ENCODE data around the gene NRP2.

Gene NRP2

GRCh38 chr2:205776720-205777119 is 94.4 kb downstream of the NRP2 start:
- H3K27me3 ChIP-seq (ENCODE audit: insufficient read depth, low read length): no peaks in the 10 kb centered on the region
- no peak overlapping the region for H3K27ac ChIP-seq (ENCODE audit: low read depth, low read length)
- no peaks in the 10 kb centered on the region for H3K4me1 ChIP-seq (ENCODE audit: insufficient read depth, low read length)
- no peak overlapping the region for H3K4me3 ChIP-seq (ENCODE audit: low read length)
- no peak overlapping the region for H3K9ac ChIP-seq (ENCODE audit: low read depth, low read length)
- 98% methylated on average over 5 of the region's 5 CpGs for WGBS
- H3K9me3 ChIP-seq (ENCODE audit: insufficient read depth, low read depth, low read length): no peaks in the 10 kb centered on the region
- no peaks in the 10 kb centered on the region for H3K36me3 ChIP-seq (ENCODE audit: insufficient read depth, low read length)

GRCh38 chr2:205778356-205778755 is 96.1 kb downstream of the NRP2 start:
- no peak overlapping the region for H3K27ac ChIP-seq (ENCODE audit: low read depth, low read length)

DNA sequence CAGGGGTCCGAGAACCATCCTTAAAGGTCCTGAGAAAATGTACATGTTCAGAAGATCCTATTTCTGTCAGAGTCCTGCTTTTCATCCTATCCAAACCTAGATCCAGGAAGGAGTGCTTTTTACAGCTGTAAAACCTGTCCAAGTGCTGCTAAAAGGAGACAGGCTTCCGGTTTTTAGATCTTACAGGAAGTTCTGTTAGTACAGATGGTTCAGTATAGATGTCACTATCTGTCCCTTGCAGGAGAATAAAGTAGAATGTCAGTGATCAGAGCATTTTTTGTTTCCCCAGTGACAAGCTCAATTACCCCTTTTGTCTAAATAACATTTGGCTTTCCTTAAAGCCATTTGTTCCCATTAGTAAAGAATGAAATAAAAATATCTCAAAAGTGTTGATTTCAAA is 98.3 kb downstream of the NRP2 start:
- 92% methylated on average over 2 of the region's 2 CpGs for WGBS
- Histone ChIP-seq H3K9ac (ENCODE audit: low read depth, low read length) (no peak overlapping the region), H3K27me3 (ENCODE audit: insufficient read depth, low read length) (no peaks in the 10 kb centered on the region), H3K4me3 (ENCODE audit: low read length) (no peak overlapping the region), H3K4me1 (ENCODE audit: insufficient read depth, low read length) (no peaks in the 10 kb centered on the region), H3K36me3 (ENCODE audit: insufficient read depth, low read length) (no peaks in the 10 kb centered on the region), H3K9me3 (ENCODE audit: insufficient read depth, low read depth, low read length) (no peaks in the 10 kb centered on the region), H3K27ac (ENCODE audit: low read depth, low read length) (no peak overlapping the region)

More at GRCh38 chr2:205778356-205778755, 96.1 kb downstream of the NRP2 start:
- 91% methylated on average over 3 of the region's 3 CpGs for WGBS
- H3K4me3 ChIP-seq (ENCODE audit: low read length): no peak overlapping the region
- no peak overlapping the region for H3K9ac ChIP-seq (ENCODE audit: low read depth, low read length)
- no peaks in the 10 kb centered on the region for H3K27me3 ChIP-seq (ENCODE audit: insufficient read depth, low read length)
- no peaks in the 10 kb centered on the region for H3K36me3 ChIP-seq (ENCODE audit: insufficient read depth, low read length)
- no peaks in the 10 kb centered on the region for H3K4me1 ChIP-seq (ENCODE audit: insufficient read depth, low read length)
- H3K9me3 ChIP-seq (ENCODE audit: insufficient read depth, low read depth, low read length): no peaks in the 10 kb centered on the region

DNA sequence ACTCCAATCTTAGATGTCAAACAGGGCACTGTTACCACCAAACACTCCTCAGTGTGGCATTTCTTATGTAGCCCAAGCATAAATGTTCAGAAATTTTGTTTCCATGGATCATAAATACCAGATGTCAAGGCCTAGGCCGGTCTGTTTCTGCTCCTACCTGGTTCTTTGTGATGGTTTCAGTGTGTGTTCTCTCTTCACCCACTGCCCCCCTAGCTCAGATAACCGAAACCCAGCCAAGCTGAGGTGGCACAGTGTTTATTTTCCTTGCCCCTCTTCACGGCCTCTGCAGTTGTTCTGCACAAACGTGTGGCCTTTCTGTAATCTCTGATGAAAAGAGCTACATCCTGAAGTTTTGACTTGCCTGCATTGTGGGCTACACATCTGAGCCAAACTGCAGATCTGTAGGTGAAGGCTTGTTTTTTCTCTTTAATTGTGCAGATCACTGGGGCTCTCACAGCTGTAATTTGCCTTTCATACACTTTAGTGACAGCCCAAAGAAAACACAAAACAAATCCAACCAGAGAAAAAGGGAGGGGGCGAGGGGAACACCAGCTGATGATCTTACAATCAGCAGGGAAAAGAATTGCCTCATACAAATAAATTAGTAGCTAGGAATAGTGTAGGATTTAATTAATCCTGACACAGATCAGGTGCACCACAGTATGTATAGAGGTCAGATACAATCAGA is 99.1 kb downstream of the NRP2 start:
- 80% methylated on average over 5 of the region's 5 CpGs for WGBS
- no peaks in the 10 kb centered on the region for H3K27me3 ChIP-seq (ENCODE audit: insufficient read depth, low read length)
- no peak overlapping the region for H3K9ac ChIP-seq (ENCODE audit: low read depth, low read length)
- H3K27ac ChIP-seq (ENCODE audit: low read depth, low read length): no peak overlapping the region
- no peaks in the 10 kb centered on the region for H3K4me1 ChIP-seq (ENCODE audit: insufficient read depth, low read length)
- no peaks in the 10 kb centered on the region for H3K36me3 ChIP-seq (ENCODE audit: insufficient read depth, low read length)
- no peaks in the 10 kb centered on the region for H3K9me3 ChIP-seq (ENCODE audit: insufficient read depth, low read depth, low read length)
- H3K4me3 ChIP-seq (ENCODE audit: low read length): no peak overlapping the region

DNA sequence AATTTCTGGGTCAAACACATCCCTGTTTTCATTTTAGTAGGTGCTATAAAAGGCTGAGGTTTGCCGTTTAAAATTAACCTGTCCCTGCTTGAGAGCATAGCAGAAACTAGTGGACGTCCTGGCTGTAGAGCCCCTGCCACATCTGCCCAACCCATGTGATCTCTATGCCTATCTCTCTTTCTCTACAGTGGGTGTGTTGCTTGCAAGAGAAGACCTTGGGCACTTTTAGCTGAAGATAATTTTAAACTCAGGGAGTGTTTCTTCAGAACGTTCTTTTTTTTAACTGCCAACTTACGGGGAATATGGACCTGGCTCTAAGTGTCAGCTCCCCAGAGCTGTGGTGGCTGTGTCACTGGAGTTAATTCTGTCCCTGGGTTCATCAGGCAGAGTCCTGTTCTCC is 100.6 kb downstream of the NRP2 start:
- Histone ChIP-seq H3K27me3 (ENCODE audit: insufficient read depth, low read length) (no peaks in the 10 kb centered on the region), H3K27ac (ENCODE audit: low read depth, low read length) (no peak overlapping the region), H3K36me3 (ENCODE audit: insufficient read depth, low read length) (no peaks in the 10 kb centered on the region), H3K4me3 (ENCODE audit: low read length) (no peak overlapping the region), H3K9me3 (ENCODE audit: insufficient read depth, low read depth, low read length) (no peaks in the 10 kb centered on the region), H3K9ac (ENCODE audit: low read depth, low read length) (no peak overlapping the region), H3K4me1 (ENCODE audit: insufficient read depth, low read length) (no peaks in the 10 kb centered on the region)
- WGBS: 93% methylated on average over 4 of the region's 4 CpGs

- Histone ChIP-seq H3K4me3 (ENCODE audit: low read length) (no peak overlapping the region), H3K4me1 (ENCODE audit: insufficient read depth, low read length) (no peaks in the 10 kb centered on the region), H3K9ac (ENCODE audit: low read depth, low read length) (no peak overlapping the region), H3K9me3 (ENCODE audit: insufficient read depth, low read depth, low read length) (no peaks in the 10 kb centered on the region), H3K27me3 (ENCODE audit: insufficient read depth, low read length) (no peaks in the 10 kb centered on the region), H3K36me3 (ENCODE audit: insufficient read depth, low read length) (no peaks in the 10 kb centered on the region), H3K27ac (ENCODE audit: low read depth, low read length) (no peak overlapping the region)
- 93% methylated on average over 5 of the region's 5 CpGs for WGBS
These were observed 101.7 kb downstream of the NRP2 start for GRCh38 chr2:205783872-205784499.

GRCh38 chr2:205785507-205786260 is 103.4 kb downstream of the NRP2 start:
- no peaks in the 10 kb centered on the region for H3K4me1 ChIP-seq (ENCODE audit: insufficient read depth, low read length)
- H3K27ac ChIP-seq (ENCODE audit: low read depth, low read length): no peak overlapping the region
- 94% methylated on average over 6 of the region's 7 CpGs for WGBS
- H3K36me3 ChIP-seq (ENCODE audit: insufficient read depth, low read length): no peaks in the 10 kb centered on the region; the same call in 1 of the 2 replicates
- H3K27me3 ChIP-seq (ENCODE audit: insufficient read depth, low read length): no peaks in the 10 kb centered on the region
- no peak overlapping the region for H3K9ac ChIP-seq (ENCODE audit: low read depth, low read length)
- no peak overlapping the region for H3K4me3 ChIP-seq (ENCODE audit: low read length)
- no peaks in the 10 kb centered on the region for H3K9me3 ChIP-seq (ENCODE audit: insufficient read depth, low read depth, low read length)

- 92% methylated on average over 3 of the region's 4 CpGs for WGBS
- Histone ChIP-seq H3K27ac (ENCODE audit: low read depth, low read length) (no peak overlapping the region), H3K9ac (ENCODE audit: low read depth, low read length) (no peak overlapping the region), H3K4me1 (ENCODE audit: insufficient read depth, low read length) (no peaks in the 10 kb centered on the region), H3K4me3 (ENCODE audit: low read length) (no peak overlapping the region), H3K27me3 (ENCODE audit: insufficient read depth, low read length) (no peaks in the 10 kb centered on the region), H3K36me3 (ENCODE audit: insufficient read depth, low read length) (no peaks in the 10 kb centered on the region; the same call in 1 of the 2 replicates), H3K9me3 (ENCODE audit: insufficient read depth, low read depth, low read length) (no peaks in the 10 kb centered on the region)
These were observed 104.7 kb downstream of the NRP2 start for GRCh38 chr2:205786976-205787375.

DNA sequence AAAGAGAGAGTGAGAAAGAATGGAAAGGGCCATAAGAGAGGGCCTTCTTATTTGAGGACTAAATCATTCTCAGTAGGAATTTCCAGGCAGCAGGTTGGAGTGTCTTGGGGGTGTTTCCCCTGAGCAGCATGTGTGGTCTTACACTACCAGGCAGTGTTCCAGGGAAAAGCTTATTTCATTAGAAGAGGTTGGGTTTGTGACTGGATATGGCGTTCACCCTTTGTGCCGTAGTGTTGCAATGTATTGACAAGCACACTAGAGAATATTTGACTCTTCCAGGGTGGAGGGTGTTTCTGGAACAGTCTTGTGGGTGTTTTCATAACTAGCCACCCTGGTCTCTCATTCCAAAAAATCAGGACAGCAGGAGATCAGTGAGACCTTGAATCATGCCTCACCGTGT is 105.5 kb downstream of the NRP2 start:
- Histone ChIP-seq H3K9me3 (ENCODE audit: insufficient read depth, low read depth, low read length) (no peaks in the 10 kb centered on the region), H3K27ac (ENCODE audit: low read depth, low read length) (no peak overlapping the region), H3K9ac (ENCODE audit: low read depth, low read length) (no peak overlapping the region), H3K27me3 (ENCODE audit: insufficient read depth, low read length) (no peaks in the 10 kb centered on the region), H3K36me3 (ENCODE audit: insufficient read depth, low read length) (no peaks in the 10 kb centered on the region; the same call in 1 of the 2 replicates), H3K4me3 (ENCODE audit: low read length) (no peak overlapping the region), H3K4me1 (ENCODE audit: insufficient read depth, low read length) (no peaks in the 10 kb centered on the region)
- 94% methylated on average over 3 of the region's 3 CpGs for WGBS

GRCh38 chr2:205789906-205790305 is 107.6 kb downstream of the NRP2 start:
- Histone ChIP-seq H3K9ac (ENCODE audit: low read depth, low read length) (no peak overlapping the region), H3K4me3 (ENCODE audit: low read length) (no peak overlapping the region), H3K9me3 (ENCODE audit: insufficient read depth, low read depth, low read length) (no peaks in the 10 kb centered on the region), H3K4me1 (ENCODE audit: insufficient read depth, low read length) (no peaks in the 10 kb centered on the region), H3K27me3 (ENCODE audit: insufficient read depth, low read length) (no peaks in the 10 kb centered on the region), H3K27ac (ENCODE audit: low read depth, low read length) (no peak overlapping the region), H3K36me3 (ENCODE audit: insufficient read depth, low read length) (peaks cover 9% of the 10 kb centered on the region; the same call in 1 of the 2 replicates)
- 95% methylated on average over 1 of the region's 1 CpG for WGBS

DNA sequence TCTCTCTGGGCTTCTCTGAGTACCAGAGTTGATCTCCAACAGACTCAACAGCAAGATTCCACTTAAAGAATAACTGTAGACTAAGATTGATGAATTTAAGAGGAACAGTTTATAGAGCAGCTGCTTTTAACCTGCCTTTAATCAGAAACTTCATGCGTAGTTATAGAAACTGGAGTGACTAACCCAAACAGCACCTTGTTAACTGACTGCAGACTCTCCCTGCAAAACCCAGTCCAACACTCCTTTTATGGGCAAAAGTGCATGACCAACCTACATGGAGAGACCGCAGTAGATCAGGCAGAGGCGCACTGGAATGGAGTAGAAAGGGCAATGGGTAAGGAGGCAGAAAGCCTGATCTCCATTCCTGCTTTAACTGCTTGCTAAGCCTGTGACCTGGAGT is 110.6 kb downstream of the NRP2 start:
- no peaks in the 10 kb centered on the region; the same call in 1 of the 2 replicates for H3K4me1 ChIP-seq (ENCODE audit: insufficient read depth, low read length)
- no peak overlapping the region for H3K4me3 ChIP-seq (ENCODE audit: low read length)
- H3K27me3 ChIP-seq (ENCODE audit: insufficient read depth, low read length): no peaks in the 10 kb centered on the region
- peaks cover 33% of the 10 kb centered on the region; the same call in 1 of the 2 replicates for H3K36me3 ChIP-seq (ENCODE audit: insufficient read depth, low read length)
- 95% methylated on average over 3 of the region's 3 CpGs for WGBS
- H3K27ac ChIP-seq (ENCODE audit: low read depth, low read length): no peak overlapping the region
- H3K9ac ChIP-seq (ENCODE audit: low read depth, low read length): no peak overlapping the region
- no peaks in the 10 kb centered on the region for H3K9me3 ChIP-seq (ENCODE audit: insufficient read depth, low read depth, low read length)

All from HUES64 (cell line).